Keratinocyte (primary cell): Measurements from ENCODE around the gene INVS.

Source experiments
- CTCF ChIP-seq, 3 experiments: IDR thresholded peaks in 1 of 3; conservative IDR thresholded peaks in 1 of 3; optimal IDR thresholded peaks in 1 of 3; 2 replicates in 2 of 3; 3 replicates in 1 of 3; pipeline versions ENCODE3 to v1.5.1; 2011; ENCODE audit warnings: low read length in 3 of 3, mild to moderate bottlenecking in 3 of 3, moderate library complexity in 2 of 3, control low read depth in 1 of 3, inconsistent platforms in 1 of 3; ENCODE audit not compliant: insufficient read depth in 2 of 3; ENCODE audit errors: extremely low read depth in 1 of 3
- EZH2 ChIP-seq: IDR thresholded peaks from one replicate; pipeline ENCODE4 v1.6.1; 2012; ENCODE audit warnings: inconsistent platforms, mild to moderate bottlenecking, low read length, moderate library complexity

DNA sequence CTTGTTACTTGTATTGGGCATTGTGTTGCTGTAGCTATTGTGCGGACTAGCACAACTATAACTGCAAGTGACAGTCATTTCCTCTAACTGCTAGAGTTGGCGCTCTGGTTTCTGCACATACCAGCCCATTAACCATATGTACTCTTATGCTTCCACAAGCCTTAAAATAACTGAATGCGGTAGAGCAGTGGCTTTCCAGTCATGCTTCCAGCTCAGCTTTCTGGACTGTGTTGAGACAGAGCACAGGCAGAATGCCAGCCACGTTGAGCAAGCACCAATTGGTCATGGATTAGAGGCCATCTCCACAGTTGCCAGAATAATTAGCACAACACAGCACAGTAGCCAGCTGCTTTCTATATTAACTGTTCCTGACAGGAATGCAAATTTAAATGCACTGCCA, 12.2 kb downstream of the INVS start:
- no peak for TF ChIP-seq CTCF (optimal IDR thresholded peaks at IDR 0.05 in 1 of 3, IDR thresholded peaks at IDR 0.05 in 1 of 3, conservative IDR thresholded peaks at IDR 0.05 in 1 of 3; ENCODE audit: extremely low read depth in 1 of 3, insufficient read depth in 2 of 3, low read length in 3 of 3)
- no peak for TF ChIP-seq EZH2
